Muscle of leg (tissue), 11 donors: ENCODE measurements around the gene CRYBG3. TPM values are rescaled to one million over a fixed set of nuclear protein-coding genes. Genes with fewer than 3 reads are reported as not detected.

Experiments used
- DNase-seq: peaks from one replicate; pipeline ENCODE4 v3.0.0; 2013
- H3K27ac ChIP-seq: one replicate; pipeline ENCODE4 v1.5.1; 2013; ENCODE audit warnings: mild to moderate bottlenecking, low read length, control low read depth
- H3K27me3 ChIP-seq: one replicate; pipeline ENCODE4 v1.6.1; 2013; ENCODE audit warnings: low read length; ENCODE audit not compliant: control insufficient read depth, insufficient read depth
- H3K36me3 ChIP-seq: one replicate; pipeline ENCODE4 v1.6.1; 2013; ENCODE audit warnings: low read length; ENCODE audit not compliant: control insufficient read depth, insufficient read depth
- H3K4me1 ChIP-seq: one replicate; pipeline ENCODE4 v1.6.1; 2013; ENCODE audit warnings: low read length; ENCODE audit not compliant: control insufficient read depth, insufficient read depth
- H3K4me3 ChIP-seq: one replicate; pipeline ENCODE4 v1.5.1; 2013; ENCODE audit warnings: low read length, control low read depth
- H3K9me3 ChIP-seq: replicated peaks from 2 replicates; pipeline ENCODE4 v1.6.1; 2013; ENCODE audit warnings: low read depth, low read length; ENCODE audit not compliant: control insufficient read depth
- whole genome bisulfite sequencing: methylation state at CpG from one replicate; pipeline ENCODE4 v1.1.5; 2013; ENCODE audit warnings: missing lambda C conversion rate; ENCODE audit not compliant: insufficient coverage; 5-methylcytosine and 5-hydroxymethylcytosine counted together
- polyA plus RNA-seq, 8 donors: library from polyadenylated mRNA; unstranded; fragments of 120-200 nt; gene quantifications; one replicate each; pipeline versions ENCODE4 v1.2.1 to v1.2.3, GENCODE V29; 2013; ENCODE audit warnings: inconsistent platforms in 1 of 8, low replicate concordance in 1 of 8; ENCODE audit not compliant: insufficient read length in 8 of 8, insufficient read depth in 1 of 8
- total RNA-seq: library from RNA; stranded (reverse); fragments of 120-200 nt; gene quantifications from one replicate; pipeline ENCODE4 v1.2.4, GENCODE V29; 2013

The CRYBG3 gene
- total and polyA plus RNA-seq, 9 donors, result 18.3 to 37.2 (median 22.5) TPM

DNA sequence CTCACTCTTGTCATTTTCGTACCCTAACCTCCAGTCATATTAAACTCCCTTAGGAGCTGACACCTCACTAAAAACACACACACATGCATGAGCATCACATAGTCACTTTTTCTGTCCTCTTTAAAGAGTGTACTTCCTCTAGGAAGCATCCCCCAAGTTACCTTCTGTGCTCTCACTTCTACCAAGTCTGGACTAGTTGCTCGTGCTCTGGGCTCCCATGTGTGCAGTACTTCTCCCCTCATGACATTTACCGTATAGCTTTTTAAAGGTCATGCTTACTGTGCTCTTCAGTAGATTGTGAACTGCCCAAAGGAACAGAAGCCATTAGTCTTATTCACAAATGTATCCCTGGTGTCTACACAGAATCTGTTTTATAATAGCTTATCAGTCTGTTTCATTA lies 42.0 kb downstream of the CRYBG3 start:
- H3K36me3 ChIP-seq, result no peaks in the 10 kb centered on the region
- H3K4me1 ChIP-seq, result no peaks in the 10 kb centered on the region
- H3K4me3 ChIP-seq, result no peak overlapping the region
- H3K27me3 ChIP-seq, result no peaks in the 10 kb centered on the region
- WGBS, result 74% methylated on average over 3 of the region's 3 CpGs
- no peaks in the 10 kb centered on the region for H3K9me3 ChIP-seq
- no peak overlapping the region for H3K27ac ChIP-seq
- DNase-seq, result no peak

GRCh38 chr3:97871186-97871585 lies 49.4 kb downstream of the CRYBG3 start:
- Histone ChIP-seq H3K4me3 (no peak overlapping the region), H3K36me3 (peaks cover 11% of the 10 kb centered on the region), H3K27ac (no peak overlapping the region), H3K27me3 (no peaks in the 10 kb centered on the region), H3K4me1 (no peaks in the 10 kb centered on the region), H3K9me3 (no peaks in the 10 kb centered on the region)
- peak; percentile 74 for DNase-seq
- WGBS, result 14% methylated on average over 1 of the region's 3 CpGs

GRCh38 chr3:97871801-97872524 lies 50.2 kb downstream of the CRYBG3 start:
- H3K4me3 ChIP-seq, result no peak overlapping the region
- H3K27ac ChIP-seq, result no peak overlapping the region
- 100% methylated on average over 2 of the region's 6 CpGs for WGBS
- H3K4me1 ChIP-seq, result no peaks in the 10 kb centered on the region
- no peaks in the 10 kb centered on the region for H3K27me3 ChIP-seq
- peak; percentile 60 for DNase-seq
- H3K36me3 ChIP-seq, result peaks cover 11% of the 10 kb centered on the region
- no peaks in the 10 kb centered on the region for H3K9me3 ChIP-seq

DNA sequence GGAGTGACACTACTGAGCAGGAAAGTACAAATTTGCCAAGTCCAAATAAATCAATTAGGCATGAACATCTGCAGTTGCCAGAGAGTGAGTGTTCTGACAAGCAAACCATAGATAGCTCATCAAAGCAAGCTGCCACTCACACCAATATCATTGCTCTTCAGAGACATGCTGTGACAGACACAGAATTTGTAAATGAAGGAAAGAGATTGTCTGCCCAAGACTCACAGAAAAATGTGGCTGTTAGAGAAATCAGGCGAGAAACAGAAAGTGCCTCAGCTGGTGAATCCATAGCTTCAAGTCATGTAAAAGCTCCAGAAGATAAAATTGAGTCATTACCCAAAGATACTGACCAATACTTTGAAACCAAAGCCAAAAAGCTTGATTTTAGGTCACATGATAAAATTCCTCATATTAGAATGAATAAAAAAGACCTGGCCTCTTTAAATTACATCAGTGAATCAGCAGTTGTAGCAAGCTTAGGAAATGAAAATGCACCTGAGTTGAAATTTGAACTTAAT lies 50.8 kb downstream of the CRYBG3 start:
- H3K4me1 ChIP-seq, result no peaks in the 10 kb centered on the region
- no peak overlapping the region for H3K27ac ChIP-seq
- no peak overlapping the region for H3K4me3 ChIP-seq
- H3K9me3 ChIP-seq, result no peaks in the 10 kb centered on the region
- peaks cover 11% of the 10 kb centered on the region for H3K36me3 ChIP-seq
- DNase-seq, result no peak
- WGBS, result 80% methylated on average over 1 of the region's 1 CpG
- H3K27me3 ChIP-seq, result no peaks in the 10 kb centered on the region

GRCh38 chr3:97880267-97880666 lies 58.5 kb downstream of the CRYBG3 start:
- Histone ChIP-seq H3K27ac (no peak overlapping the region), H3K9me3 (no peaks in the 10 kb centered on the region), H3K4me1 (no peaks in the 10 kb centered on the region), H3K4me3 (no peak overlapping the region), H3K27me3 (no peaks in the 10 kb centered on the region), H3K36me3 (peaks cover 9% of the 10 kb centered on the region)
- no peak for DNase-seq

DNA sequence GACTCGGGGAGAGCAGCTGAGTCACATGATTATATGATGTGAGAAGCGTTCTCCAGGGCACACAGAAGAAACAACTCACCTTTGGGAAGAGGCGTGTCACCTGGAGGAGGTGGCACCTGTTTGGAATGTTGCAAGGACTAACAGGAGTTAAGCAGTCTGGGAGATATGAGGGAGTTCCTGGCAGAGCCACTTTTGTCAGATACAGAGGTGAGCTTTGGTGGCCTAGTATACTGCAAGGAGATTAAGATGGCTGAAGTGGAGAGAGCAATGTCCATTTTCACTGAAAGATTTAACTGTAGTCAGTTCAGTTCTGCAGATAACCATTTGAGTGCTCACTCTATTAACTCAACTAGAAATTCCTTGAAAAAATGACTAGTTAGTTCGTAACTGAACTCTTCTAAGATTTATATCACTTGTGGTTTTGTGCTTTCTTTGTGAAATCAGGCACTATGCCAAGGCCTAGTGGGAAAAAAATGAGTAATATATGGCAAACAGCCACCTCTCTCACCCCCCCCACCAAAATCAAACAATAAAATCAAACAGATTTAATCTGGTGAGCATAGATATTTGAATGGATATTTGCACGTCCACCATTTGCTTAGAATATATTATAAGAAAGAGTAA lies 61.3 kb downstream of the CRYBG3 start:
- Histone ChIP-seq H3K27ac (peak overlapping the region; percentile 4), H3K36me3 (peaks cover 17% of the 10 kb centered on the region), H3K9me3 (no peaks in the 10 kb centered on the region), H3K4me1 (no peaks in the 10 kb centered on the region), H3K4me3 (no peak overlapping the region), H3K27me3 (no peaks in the 10 kb centered on the region)
- peak; percentile 12 for DNase-seq
- 82% methylated on average over 3 of the region's 5 CpGs for WGBS

- peaks cover 17% of the 10 kb centered on the region for H3K36me3 ChIP-seq
- peak overlapping the region; percentile 4 for H3K27ac ChIP-seq
- H3K4me3 ChIP-seq, result no peak overlapping the region
- H3K27me3 ChIP-seq, result no peaks in the 10 kb centered on the region
- no peaks in the 10 kb centered on the region for H3K4me1 ChIP-seq
- DNase-seq, result no peak
- no peaks in the 10 kb centered on the region for H3K9me3 ChIP-seq
- WGBS, result no CpG with 5 or more reads among the region's 4 CpGs
Measured at GRCh38 chr3:97883736-97884135, 61.9 kb downstream of the CRYBG3 start.

DNA sequence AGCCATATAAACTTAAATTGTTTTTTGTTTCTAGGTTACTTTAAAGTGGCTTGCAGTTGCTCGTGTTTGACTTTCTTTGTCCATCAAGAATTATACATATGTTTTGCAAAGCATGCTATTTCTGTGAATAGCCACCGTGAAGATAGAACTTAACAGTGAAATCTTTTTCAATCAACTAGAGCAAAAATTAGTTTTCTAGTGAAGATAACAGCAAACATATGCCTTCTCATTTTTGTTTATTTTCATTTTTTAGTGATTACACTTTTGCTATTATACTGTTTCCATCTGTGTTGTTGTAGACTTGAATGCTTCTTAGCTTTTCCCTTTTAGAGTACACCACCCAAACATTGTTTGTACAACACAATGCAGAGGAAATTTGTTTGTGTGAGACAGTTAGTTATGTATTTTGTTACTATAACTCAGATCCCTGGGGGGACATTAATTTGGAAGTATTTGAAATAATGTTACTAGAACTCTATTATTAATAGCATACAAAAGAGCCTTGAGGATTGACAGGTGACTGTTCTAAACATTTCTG lies 62.8 kb downstream of the CRYBG3 start:
- Histone ChIP-seq H3K9me3 (no peaks in the 10 kb centered on the region), H3K36me3 (peaks cover 22% of the 10 kb centered on the region), H3K4me1 (no peaks in the 10 kb centered on the region), H3K4me3 (no peak overlapping the region), H3K27me3 (no peaks in the 10 kb centered on the region), H3K27ac (no peak overlapping the region)
- WGBS, result no CpG with 5 or more reads among the region's 2 CpGs
- DNase-seq, result no peak

DNA sequence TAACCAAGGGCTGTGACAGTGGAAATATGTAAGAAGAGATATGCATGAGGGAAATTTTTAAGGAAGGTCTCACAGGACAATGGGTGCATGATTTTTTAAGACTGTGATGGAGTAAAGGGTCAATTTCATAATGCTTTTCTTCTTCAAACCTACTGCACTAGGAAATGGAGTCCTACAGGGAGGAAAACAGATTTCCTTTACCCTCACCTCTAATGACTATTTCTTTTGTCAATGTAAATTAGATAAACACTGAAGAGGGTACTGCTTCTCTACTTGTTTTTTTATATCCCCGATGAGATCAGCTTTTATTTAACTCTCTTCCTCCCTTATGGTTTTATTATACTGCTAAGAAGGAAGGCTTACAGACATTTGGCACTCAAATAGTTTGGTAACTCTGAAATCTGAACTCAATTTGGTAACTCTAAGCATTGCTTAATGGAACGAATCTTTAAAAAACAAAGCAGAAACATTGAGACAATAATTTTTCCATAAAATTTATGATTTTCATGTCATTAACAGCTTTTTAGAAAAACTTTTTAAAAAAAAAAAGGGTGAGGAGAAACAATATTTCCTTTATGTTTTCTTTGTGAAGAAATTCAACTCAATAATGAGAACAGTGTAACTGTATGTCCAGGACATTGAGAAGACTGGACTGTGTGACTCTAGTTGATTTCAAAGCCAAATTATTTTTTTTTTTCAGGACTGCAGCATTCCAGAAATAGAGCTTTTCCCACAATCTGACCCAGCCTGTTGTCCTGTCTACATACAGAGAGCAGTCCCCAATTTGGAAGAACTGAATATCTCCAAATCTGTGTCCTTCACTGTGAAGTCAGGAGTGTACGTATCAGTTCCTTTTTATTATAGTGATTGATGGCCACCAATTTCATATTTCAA lies 64.4 kb downstream of the CRYBG3 start:
- WGBS, result no CpG with 5 or more reads among the region's 3 CpGs
- DNase-seq, result peak; percentile 6
- Histone ChIP-seq H3K36me3 (peaks cover 23% of the 10 kb centered on the region), H3K9me3 (no peaks in the 10 kb centered on the region), H3K27ac (no peak overlapping the region), H3K4me3 (no peak overlapping the region), H3K4me1 (no peaks in the 10 kb centered on the region), H3K27me3 (no peaks in the 10 kb centered on the region)

GRCh38 chr3:97889814-97890213 lies 68.0 kb downstream of the CRYBG3 start:
- DNase-seq, result no peak

More at GRCh38 chr3:97889814-97890213, 68.0 kb downstream of the CRYBG3 start:
- no peaks in the 10 kb centered on the region for H3K4me1 ChIP-seq
- no peaks in the 10 kb centered on the region for H3K27me3 ChIP-seq
- H3K9me3 ChIP-seq, result no peaks in the 10 kb centered on the region
- no peak overlapping the region for H3K4me3 ChIP-seq
- no peak overlapping the region for H3K27ac ChIP-seq
- peaks cover 22% of the 10 kb centered on the region for H3K36me3 ChIP-seq
- 97% methylated on average over 2 of the region's 3 CpGs for WGBS
